ENCODE measurements around the gene ITFG2.
"Not testable (repeated sequence)": the region's sequence is repeated elsewhere in the genome, so short reads cannot be mapped to it uniquely, and the experiment has no call there.

Gene ITFG2

GRCh38 chr12:2860170-2860569 is 47.7 kb downstream of the ITFG2 start:
- in situ Hi-C loops (cut with HindIII; ENCODE audit: low sequenced_read_pairs): loop anchor here (5.0 kb wide), 1 partner anchor 72 kb away; no protein-coding TSS in a partner anchor

- in situ Hi-C loops (cut with HindIII; ENCODE audit: low sequenced_read_pairs): loop anchor here (5.0 kb wide), 1 partner anchor 69 kb away; no protein-coding TSS in a partner anchor
Measured at GRCh38 chr12:2862876-2863275, 50.4 kb downstream of the ITFG2 start.

- in situ Hi-C loops (cut with HindIII; ENCODE audit: low sequenced_read_pairs): loop anchor here (5.0 kb wide), 1 partner anchor 69 kb away; no protein-coding TSS in a partner anchor
Measured at GRCh38 chr12:2863402-2863801, 50.9 kb downstream of the ITFG2 start.

- in situ Hi-C loops (cut with HindIII; ENCODE audit: low sequenced_read_pairs): loop anchor here (5.0 kb wide), 1 partner anchor 68 kb away; no protein-coding TSS in a partner anchor
Measured at GRCh38 chr12:2864198-2864597, 51.7 kb downstream of the ITFG2 start.

GRCh38 chr12:2868986-2869632 is 56.6 kb downstream of the ITFG2 start:
- in situ Hi-C loops (cut with HindIII; ENCODE audit: low sequenced_read_pairs): not testable (repeated sequence)
